ENCODE results near the gene PYGM.

The PYGM gene

GRCh38 chr11:64729851-64730382 lies 29.9 kb downstream of the PYGM start:
- H3K27ac ChIP-seq, result no peak overlapping the region
- DNase-seq (ENCODE audit: low spot score), result no peak
- CTCF ChIA-PET, result interaction anchor here (1.2 kb wide), 2 partner anchors 12 to 14 kb away, joined by 3 to 4 read pairs; partner anchors contain the start of gene RASGRP2
- POLR2A ChIA-PET (ENCODE audit: low non-redundant PET), result no interaction called here
- no peak for TF ChIP-seq CTCF (conservative IDR thresholded peaks at IDR 0.05; ENCODE audit: low read depth)

GRCh38 chr11:64728757-64729365 lies 30.9 kb downstream of the PYGM start:
- H3K27ac ChIP-seq, result no peak overlapping the region
- no peak for DNase-seq (ENCODE audit: low spot score)
- POLR2A ChIA-PET (ENCODE audit: low non-redundant PET), result no interaction called here
- CTCF ChIA-PET, result interaction anchor here (1.2 kb wide), 1 partner anchor 15 kb away, joined by 3 read pairs; the partner anchor contains the start of gene RASGRP2
- no peak for TF ChIP-seq CTCF (conservative IDR thresholded peaks at IDR 0.05; ENCODE audit: low read depth)

GRCh38 chr11:64726867-64727530 lies 32.8 kb downstream of the PYGM start:
- H3K27ac ChIP-seq, result no peak overlapping the region
- ChIA-PET POLR2A (ENCODE audit: low non-redundant PET) (no interaction called here), CTCF (interaction anchor here (0.6 to 0.7 kb wide), 4 partner anchors 76 to 320 kb away, joined by 3 to 5 read pairs (median 4); no protein-coding TSS in a partner anchor)
- no peak for DNase-seq (ENCODE audit: low spot score)
- no peak for TF ChIP-seq CTCF (conservative IDR thresholded peaks at IDR 0.05; ENCODE audit: low read depth)

GRCh38 chr11:64726211-64726641 lies 33.5 kb downstream of the PYGM start:
- H3K27ac ChIP-seq, result no peak overlapping the region
- ChIA-PET POLR2A (ENCODE audit: low non-redundant PET) (no interaction called here), CTCF (interaction anchor here (0.9 kb wide), 1 partner anchor 33 kb away, joined by 3 read pairs; no protein-coding TSS in a partner anchor)
- no peak for DNase-seq (ENCODE audit: low spot score)
- TF ChIP-seq CTCF (conservative IDR thresholded peaks at IDR 0.05; ENCODE audit: low read depth), result no peak

- TF ChIP-seq CTCF (conservative IDR thresholded peaks at IDR 0.05; ENCODE audit: low read depth), result no peak
- ChIA-PET CTCF (interaction anchor here (0.9 to 1.3 kb wide), 2 partner anchors 30 to 46 kb away, joined by 3 to 4 read pairs; no protein-coding TSS in a partner anchor), POLR2A (ENCODE audit: low non-redundant PET) (no interaction called here)
- DNase-seq (ENCODE audit: low spot score), result no peak
- H3K27ac ChIP-seq, result no peak overlapping the region
These were observed 34.8 kb downstream of the PYGM start for GRCh38 chr11:64724863-64725532.
